ENCODE data around the gene CLEC11A.
"Not testable (repeated sequence)": the region's sequence is repeated elsewhere in the genome, so short reads cannot be mapped to it uniquely, and the experiment has no call there.

The CLEC11A gene

DNA sequence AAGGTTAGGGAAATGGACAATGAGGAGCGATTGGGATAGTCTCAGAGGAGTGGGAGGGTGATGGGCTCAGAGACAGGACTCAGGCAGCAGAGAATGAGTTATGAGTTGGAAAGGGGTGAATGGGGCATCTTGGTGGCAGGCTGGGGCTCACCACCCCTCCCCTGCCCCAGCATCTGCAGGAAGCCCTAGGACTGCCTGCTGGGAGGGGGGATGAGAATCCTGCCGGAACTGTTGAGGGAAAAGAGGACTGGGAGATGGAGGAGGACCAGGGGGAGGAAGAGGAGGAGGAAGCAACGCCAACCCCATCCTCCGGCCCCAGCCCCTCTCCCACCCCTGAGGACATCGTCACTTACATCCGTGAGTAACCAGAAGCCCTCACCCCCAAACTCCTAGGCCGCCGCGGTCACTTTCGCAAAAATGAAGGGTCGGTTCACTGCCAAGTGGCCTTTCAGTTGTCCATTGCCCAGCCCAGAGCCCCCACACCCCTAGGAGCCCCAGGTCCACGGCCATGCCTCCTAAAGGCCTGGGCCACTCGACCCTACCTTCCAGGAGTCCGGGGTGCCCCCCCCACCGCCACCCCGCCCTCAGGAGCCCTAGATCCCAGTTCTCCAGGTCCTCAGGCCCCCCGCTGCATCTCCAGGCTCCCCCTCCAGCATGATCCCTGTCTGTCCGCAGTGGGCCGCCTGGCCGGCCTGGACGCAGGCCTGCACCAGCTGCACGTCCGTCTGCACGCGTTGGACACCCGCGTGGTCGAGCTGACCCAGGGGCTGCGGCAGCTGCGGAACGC, 764 bp downstream of the CLEC11A start:
- DNase-seq = peak; percentile 26

GRCh38 chr19:50724522-50725217, 1.5 kb downstream of the CLEC11A start:
- peak; percentile 99 for DNase-seq

DNA sequence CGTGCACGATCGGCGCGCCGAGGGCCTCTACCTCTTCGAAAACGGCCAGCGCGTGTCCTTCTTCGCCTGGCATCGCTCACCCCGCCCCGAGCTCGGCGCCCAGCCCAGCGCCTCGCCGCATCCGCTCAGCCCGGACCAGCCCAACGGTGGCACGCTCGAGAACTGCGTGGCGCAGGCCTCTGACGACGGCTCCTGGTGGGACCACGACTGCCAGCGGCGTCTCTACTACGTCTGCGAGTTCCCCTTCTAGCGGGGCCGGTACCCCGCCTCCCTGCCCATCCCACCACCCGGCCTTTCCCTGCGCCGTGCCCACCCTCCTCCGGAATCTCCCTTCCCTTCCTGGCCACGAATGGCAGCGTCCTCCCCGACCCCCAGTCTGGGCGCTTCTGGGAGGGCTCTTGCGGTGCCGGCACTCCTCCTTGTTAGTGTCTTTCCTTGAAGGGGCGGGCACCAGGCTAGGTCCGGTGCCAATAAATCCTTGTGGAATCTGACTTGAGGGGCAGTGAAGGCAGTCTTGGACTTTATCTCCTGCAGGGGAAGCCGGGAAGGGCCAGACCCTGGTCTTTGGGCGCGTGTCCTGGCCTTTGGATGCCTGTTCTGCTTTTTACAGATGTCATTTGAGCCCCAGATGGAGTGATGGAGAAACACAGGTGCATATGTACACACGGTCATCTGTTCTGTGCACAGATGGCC, 2.2 kb downstream of the CLEC11A start:
- no peak for DNase-seq

- DNase-seq = no peak
Observed at GRCh38 chr19:50725911-50726230, 2.7 kb downstream of the CLEC11A start.

DNA sequence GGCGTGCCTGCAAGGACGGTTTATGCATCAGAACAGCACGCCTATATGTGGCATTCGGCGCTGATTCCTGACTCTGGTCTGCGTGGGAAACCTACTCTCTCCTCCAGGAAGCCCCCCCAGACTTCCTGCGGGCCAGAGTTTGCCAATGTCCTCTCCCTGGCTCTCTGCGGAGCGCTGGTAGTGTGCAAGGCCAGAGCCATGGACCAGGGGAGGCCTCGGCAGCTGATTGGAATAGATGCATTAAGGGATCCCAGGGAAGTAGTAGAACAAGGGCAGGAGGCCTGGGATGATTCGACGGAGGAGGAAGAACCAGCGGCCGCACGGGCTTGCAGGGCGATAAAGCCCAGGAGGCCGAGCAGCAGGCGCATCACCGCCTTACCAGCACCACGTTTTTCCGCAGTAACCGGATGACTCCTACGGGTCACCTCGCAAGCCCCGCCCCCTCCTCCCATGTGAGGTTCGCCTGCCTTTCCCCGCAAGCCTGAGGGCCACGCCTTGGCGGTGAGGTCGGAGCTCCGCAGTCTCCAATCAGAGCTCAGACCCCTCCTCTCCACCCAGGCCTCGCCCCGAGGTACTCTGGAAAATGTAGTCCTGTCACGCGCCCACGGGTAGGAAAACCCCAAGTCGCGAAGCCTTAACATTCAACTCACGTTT, 5.0 kb downstream of the CLEC11A start:
- peak; percentile 85 for DNase-seq

GRCh38 chr19:50729894-50730293, 6.7 kb downstream of the CLEC11A start:
- no peak for DNase-seq

GRCh38 chr19:50735869-50736268, 12.7 kb downstream of the CLEC11A start:
- DNase-seq = no peak

GRCh38 chr19:50736338-50736737, 13.2 kb downstream of the CLEC11A start:
- DNase-seq = no peak

GRCh38 chr19:50739132-50739913, 16.2 kb downstream of the CLEC11A start:
- DNase-seq = no peak

- no peak for DNase-seq
Observed at GRCh38 chr19:50739914-50740426, 16.8 kb downstream of the CLEC11A start.

GRCh38 chr19:50741179-50741933, 18.2 kb downstream of the CLEC11A start:
- no peak for DNase-seq

DNA sequence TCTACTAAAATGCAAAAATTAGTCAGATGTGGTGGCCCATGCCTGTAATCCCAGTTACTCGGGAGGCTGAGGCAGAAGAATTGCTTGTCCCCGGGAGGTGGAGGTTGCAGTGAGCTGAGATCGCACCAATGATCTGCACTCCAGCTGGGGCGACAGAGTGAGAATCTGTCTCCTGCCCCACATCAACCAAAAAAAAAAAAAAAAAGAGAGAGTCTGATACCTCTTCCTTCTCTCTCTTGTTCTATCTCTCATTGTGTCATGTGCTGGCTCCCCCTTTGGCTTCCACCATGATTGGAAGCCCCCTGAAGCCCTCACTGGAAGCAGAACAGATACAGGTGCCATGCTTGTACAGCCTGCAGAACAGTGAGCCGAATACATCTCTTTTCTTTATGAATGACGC, 20.4 kb downstream of the CLEC11A start:
- no peak for DNase-seq

- DNase-seq = no peak
Observed at GRCh38 chr19:50745221-50745620, 22.1 kb downstream of the CLEC11A start.

GRCh38 chr19:50747141-50747540, 24.0 kb downstream of the CLEC11A start:
- not testable (repeated sequence) for DNase-seq

DNA sequence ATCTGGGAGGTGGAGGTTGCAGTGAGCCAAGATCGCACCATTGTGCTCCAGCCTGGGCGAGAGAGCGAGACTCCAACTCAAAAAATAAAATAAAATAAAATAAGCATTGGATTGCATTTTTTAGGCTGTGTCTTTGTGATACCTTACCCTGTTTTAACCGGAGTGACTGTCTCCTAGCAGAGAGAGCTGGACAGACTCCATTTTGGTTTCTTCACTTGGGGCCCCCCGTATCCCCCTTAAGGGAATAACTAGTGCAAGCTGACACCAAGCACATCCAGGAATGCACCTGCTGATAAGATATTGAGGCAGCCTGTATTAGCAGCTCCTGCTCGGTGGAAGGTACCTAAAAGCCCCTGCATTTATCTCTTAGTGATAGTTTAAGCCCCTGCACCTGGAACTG, 26.3 kb downstream of the CLEC11A start:
- DNase-seq = no peak

DNA sequence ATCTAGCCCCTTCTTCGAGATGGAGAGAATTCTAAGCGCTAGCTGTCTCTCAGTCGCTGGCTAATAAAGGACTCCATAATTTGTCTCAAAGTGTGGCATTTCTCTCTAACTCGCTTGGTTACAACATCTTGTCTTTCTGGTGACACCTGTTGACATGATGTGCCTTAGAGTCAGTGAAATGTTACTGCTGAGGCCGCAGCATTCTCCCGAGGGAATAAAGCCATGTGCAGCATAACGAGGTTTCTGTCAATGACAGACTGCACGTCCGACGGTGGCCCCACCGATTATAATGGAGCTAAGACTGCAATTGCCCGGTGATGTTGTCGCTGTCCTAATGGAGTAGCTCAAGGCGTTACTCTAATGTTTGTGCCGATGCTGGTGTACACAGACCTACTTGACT, 26.8 kb downstream of the CLEC11A start:
- no peak for DNase-seq

- DNase-seq = no peak
Observed at GRCh38 chr19:50753879-50754278, 30.7 kb downstream of the CLEC11A start.

DNA sequence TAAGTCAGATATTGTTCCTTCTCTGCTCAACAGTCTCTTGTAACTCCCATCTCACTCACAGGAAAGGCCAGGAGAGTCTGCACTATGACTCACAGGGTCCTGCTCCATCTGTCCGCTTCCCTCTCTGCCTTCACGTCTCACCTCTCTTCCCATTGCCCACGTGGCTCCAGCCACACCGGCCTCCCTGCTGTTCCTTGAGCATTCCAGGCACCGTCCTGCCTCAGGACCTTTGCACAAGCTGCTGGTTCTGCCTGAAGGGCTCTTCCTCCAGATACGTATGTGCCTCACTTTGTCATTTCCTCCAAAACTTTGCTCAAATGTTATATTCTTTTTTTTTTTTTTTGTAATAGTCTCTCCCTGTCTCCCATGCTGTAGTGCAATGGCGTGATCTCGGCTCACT, 33.1 kb downstream of the CLEC11A start:
- DNase-seq = not testable (repeated sequence)

GRCh38 chr19:50757624-50758023, 34.5 kb downstream of the CLEC11A start:
- not testable (repeated sequence) for DNase-seq

DNA sequence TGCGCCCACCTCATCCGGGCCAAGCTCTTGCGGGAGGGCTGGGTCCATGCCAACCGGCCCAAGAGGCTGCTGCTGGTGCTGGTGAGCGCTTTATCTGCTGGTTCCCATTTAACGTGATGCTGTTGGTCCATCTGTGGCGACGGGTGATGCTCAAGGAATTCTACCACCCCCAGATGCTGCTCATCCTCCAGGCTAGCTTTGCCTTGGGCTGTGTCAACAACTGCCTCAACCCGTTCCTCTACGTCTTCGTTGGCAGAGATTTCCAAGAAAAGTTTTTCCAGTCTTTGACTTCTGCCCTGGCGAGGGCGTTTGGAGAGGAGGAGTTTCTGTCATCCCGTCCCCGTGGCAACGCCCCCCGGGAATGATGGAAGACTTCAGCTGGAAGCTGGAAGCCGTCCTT, 35.9 kb downstream of the CLEC11A start:
- not testable (repeated sequence) for DNase-seq

- peak; percentile 16 for DNase-seq
Observed at GRCh38 chr19:50759886-50760285, 36.7 kb downstream of the CLEC11A start.

DNA sequence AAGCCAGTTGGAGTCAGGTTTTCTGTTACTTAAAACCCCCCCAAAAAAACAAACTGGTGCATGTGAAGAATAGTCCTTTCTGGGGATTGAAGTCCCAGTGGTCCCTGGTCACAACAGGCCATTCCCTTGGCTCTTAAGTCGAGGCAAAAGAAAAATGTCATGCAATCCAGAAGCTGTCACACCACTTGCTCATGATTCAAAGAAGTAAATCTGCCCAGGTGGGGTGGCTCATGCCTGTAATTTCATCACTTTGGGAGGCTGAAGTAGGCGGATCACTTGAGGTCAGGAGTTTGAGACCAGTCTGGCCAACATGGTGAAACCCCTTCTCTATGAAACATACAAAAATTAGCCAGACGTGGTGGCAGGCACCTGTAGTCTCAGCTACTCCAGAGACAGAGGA, 38.3 kb downstream of the CLEC11A start:
- not testable (repeated sequence) for DNase-seq
